Activated CD4-positive, alpha-beta T cell treated with anti-CD3 and anti-CD28 coated beads, Interleukin-10, Interleukin-2, amounts not matched to agents 100 ng/mL and 50 ng/mL, durations not matched to agents 16 hours and 8 hours (primary cell): Measurements from ENCODE around the gene CLPTM1.
"Not testable (repeated sequence)": the region's sequence is repeated elsewhere in the genome, so short reads cannot be mapped to it uniquely, and the experiment has no call there.

Experiments
- DNase-seq: peaks from one replicate; pipeline ENCODE4 v3.0.0-alpha.2; 2020

The CLPTM1 gene

DNA sequence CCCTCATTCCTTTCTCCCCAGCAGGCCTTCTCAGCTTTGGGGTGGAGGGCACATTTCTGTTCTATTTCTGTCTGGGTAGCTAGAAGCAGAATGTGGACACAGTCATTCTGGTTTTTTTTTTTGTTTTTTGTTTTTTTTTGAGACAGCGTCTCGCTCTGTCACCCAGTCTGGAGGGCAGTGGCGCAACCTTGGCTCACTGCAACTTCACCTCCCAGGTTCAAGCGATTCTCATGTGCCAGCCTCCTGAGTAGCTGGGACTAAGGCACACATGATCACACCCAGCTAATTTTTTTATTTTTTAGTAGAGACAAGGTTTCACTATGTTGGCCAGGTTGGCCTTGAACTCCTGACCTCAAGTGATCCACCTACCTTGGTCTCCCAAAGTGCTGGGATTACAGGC, 20.3 kb downstream of the CLPTM1 start:
- no peak for DNase-seq

DNA sequence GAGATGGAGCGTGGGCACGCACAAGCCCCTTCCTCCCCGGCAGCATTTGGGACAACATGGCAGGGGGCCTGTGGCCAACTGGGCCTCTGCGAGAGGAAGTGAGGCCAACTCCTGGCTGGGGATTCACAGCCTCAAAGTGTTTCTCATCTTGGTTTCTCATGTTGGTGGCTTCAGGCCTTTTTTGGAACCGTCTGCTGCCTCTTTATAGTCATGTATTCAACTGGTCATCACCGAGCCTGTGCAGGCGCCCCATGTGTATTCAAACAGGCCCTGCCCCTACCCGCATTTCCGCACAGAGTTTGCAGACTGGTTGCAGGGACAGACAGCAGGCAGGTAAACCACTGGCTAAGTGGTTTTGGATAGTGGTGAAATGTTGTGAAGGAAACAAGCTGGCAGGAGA, 28.8 kb downstream of the CLPTM1 start:
- DNase-seq = no peak

DNA sequence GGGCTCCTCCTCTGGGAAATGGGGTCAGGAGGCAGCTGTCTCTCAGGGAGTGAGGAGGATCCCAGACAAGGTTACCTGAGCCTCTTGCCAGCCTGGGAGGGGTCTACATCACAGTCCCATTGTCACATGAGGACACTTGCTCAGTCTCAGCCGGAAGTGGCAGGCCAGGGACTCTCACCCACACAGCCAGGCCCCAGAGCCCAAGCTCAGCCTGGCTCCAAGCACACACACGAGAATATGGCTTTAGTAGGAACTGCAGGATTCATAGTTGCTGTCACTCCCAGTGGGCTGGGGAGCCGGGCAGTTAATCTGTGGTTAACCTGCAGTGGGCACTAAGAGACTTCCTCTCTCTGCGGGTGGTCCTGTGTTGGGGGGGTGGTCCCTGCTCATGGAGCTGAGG, 30.3 kb downstream of the CLPTM1 start:
- DNase-seq = no peak

DNA sequence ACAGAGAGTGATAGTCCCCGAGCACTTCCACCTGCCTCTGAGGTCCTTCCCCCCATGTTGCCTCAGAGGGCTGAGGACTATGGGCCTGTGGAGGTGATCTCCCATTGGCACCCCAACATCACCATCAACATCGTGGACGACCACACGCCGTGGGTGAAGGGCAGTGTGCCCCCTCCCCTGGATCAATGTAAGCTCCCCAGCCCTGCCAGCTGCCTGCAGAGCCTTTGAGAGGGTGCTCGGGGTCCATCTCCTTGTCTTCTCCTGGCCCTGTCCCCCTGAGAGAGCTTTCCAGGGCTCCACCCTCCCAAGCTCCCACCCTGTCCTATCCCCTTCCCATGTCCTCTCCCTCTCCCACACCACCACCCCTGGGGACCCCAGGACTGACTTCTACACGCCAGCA, 31.2 kb downstream of the CLPTM1 start:
- DNase-seq = no peak

GRCh38 chr19:44987148-44987675, 32.0 kb downstream of the CLPTM1 start:
- no peak for DNase-seq

GRCh38 chr19:44988273-44988672, 33.1 kb downstream of the CLPTM1 start:
- no peak for DNase-seq

- DNase-seq = peak; percentile 69
Measured at GRCh38 chr19:44988896-44989556, 33.8 kb downstream of the CLPTM1 start.

DNA sequence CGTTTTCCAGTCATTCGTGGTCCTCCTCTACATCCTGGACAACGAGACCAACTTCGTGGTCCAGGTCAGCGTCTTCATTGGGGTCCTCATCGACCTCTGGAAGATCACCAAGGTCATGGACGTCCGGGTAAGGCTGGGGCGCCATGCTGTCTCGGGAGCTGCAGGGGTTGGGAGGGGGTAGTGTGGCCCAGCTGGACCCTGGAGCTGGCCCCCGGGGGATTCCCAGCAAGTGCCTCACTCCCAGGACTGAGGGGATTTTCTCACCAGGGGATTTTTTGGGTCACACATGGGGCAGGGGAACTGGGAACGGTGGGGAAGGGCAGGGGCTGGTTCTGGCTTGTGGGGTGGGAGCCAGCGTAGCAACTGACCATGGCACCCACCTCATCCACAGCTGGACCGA, 35.3 kb downstream of the CLPTM1 start:
- no peak for DNase-seq

DNA sequence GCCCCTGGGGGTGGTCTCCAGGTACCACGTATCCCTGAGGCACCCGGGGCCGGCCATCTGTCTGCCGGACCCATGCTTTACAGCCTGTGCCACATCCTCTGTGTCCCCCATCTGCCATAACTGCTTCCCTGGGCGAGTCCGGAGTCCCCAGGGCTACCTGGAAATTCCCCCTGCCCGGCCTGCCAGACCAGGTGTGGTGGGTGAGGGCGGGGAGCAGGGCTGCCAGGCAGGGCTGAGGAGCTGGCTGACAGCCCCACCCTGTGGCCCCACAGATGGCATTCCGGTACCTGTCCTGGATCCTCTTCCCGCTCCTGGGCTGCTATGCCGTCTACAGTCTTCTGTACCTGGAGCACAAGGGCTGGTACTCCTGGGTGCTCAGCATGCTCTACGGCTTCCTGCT, 35.8 kb downstream of the CLPTM1 start:
- no peak for DNase-seq

- DNase-seq = no peak
Measured at GRCh38 chr19:44992336-44993163, 37.4 kb downstream of the CLPTM1 start.

DNA sequence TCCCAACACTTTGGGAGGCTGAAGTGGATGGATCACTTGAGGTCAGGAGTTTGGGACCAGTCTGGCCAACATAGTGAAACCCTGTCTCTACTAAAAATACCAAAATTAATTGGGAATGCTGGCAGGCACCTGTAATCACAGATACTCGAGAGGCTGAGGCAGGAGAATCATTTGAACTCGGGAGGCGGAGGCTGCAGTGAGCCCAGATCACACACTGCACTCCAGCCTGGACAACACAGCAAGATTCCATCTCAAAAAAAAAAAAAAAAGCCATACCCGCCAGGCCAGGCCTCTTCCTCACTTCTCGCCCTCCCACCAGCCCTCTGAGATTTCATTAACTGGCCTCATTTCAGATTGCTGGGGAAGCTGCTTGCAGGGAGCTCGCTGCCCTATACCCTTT, 38.3 kb downstream of the CLPTM1 start:
- no peak for DNase-seq

DNA sequence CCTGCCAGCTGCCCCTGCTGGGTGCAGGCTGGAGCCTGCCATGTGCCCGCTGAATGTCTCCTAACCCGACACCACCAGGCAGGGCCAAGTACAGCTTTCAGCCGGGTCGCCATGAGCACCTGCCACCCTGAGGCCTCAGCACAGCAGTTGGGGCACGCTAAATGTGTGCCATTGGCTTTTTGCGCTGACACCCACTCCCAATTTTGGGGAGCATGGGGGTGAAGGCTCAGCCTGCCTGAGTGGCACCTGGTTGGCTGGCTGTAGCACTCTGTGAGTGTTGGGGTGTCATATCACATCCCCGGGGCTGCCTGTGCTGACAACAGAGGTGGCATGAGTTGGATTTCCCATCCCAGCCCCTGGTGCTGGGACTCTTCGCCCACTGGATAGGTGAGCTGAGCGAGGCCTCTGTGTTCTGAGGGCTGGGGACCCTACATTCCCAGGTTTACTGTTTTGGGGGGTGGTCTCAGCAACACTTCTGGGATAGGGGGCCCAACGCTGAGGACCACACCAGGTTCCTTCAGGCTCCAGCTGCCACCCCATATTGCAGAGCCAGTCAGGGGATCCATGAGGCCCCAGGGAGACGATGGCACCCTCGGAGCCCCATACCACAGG, 38.9 kb downstream of the CLPTM1 start:
- DNase-seq = no peak

DNA sequence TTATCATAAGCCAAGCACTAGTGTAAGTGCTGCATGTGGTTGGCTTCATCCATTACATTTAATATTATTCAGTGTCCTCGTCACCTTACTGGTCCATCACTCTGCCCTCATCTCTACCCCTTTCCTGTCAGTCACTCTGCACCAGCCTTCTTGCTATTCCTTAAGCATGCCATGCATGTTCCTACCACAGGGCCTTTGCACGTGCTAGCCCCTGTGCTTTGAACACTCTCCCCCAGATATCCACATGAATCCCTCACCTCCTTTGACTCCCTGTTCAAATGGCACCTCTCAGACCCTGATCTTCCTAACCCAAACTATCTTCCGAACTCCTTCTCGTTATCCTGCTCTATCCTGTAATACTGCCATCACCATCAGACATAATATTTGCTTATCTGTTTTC, 42.8 kb downstream of the CLPTM1 start:
- no peak for DNase-seq

- not testable (repeated sequence) for DNase-seq
Measured at GRCh38 chr19:44999131-44999925, 44.1 kb downstream of the CLPTM1 start.

- DNase-seq = not testable (repeated sequence)
Measured at GRCh38 chr19:45000665-45001064, 45.5 kb downstream of the CLPTM1 start.

DNA sequence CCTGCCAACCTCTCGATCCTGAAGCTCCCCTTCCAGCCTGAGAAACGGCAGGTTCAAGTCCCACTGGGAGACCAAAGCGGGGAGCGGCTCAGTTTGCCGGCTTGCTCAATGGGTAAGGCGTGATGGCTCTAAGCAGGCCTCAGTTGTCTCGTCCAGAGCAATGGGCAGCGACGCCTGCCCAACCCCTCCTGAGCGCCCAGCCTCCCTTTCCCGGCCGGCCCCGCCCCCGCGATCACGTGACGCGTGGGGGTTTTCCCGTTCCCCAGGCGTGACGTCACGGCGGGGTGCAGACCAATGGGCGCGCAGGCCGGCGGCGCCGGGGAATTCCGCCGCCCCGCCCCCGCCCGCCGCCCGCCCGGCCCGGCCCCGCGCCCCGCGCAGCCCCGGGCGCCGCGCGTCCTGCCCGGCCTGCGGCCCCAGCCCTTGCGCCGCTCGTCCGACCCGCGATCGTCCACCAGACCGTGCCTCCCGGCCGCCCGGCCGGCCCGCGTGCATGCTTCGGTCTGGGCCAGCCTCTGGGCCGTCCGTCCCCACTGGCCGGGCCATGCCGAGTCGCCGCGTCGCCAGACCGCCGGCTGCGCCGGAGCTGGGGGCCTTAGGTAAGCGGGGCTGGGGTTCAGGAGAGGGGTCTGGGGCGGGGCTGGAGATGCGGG, 46.0 kb downstream of the CLPTM1 start, which contains the start of gene RELB:
Gene RELB, plus strand, starts transcription at position 378 of the 653 bp plus-strand sequence. Its CDS starts 116 bp downstream, at position 494.
- peak; percentile 96 for DNase-seq

GRCh38 chr19:45003485-45003884, 48.3 kb downstream of the CLPTM1 start:
- no peak for DNase-seq

- DNase-seq = no peak
Measured at GRCh38 chr19:45005787-45006186, 50.6 kb downstream of the CLPTM1 start.

GRCh38 chr19:45008552-45008951, 53.4 kb downstream of the CLPTM1 start:
- DNase-seq = no peak

DNA sequence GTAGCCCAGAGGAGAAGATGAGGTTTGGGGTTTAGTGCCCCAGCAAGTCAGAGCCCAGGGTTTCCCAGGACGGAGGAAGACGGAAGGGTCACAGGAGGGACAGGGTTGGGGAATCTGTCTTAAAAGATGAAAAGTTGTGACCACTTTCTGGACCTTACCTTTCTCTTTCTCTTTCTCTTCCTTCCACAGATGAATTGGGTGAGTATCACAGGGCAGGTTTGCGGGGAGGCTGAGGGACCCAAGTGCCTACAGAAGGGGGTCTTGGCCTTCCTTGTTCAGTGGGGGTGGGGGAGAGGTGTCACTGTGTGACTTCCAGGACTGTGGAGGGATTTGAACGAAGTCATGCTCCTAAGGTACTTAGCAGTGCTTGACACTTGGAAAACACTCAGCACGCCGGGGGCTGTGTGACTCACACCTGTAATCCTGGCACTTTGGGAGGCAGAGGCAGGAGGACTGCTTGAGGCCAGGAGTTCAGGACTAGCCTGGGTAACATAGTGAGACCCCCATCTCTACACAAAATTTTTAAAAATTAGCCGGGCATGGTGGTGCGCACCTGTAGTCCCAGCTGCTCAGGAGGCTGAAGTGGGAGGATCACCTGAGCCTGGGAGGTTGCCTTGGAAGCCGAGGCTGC, 54.6 kb downstream of the CLPTM1 start:
- DNase-seq = no peak

DNA sequence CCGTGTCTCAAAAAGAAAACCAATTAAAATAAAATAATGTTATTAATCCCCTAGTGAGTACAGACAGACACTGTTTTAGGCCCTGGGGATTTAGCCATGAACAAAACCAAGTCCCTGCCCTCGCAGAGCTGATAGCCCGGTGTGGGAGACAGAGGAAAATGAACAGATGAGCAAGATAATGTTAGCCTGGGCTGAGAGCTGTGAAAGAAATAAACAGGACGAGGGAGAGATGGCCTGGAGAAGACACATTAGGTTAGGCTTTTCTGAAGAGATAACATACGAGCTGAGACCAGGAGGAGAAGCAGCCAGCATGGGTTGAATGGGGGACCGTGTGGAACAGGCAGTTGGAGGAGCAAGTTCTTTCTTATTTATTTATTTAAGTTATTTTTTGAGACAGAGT, 55.1 kb downstream of the CLPTM1 start:
- DNase-seq = no peak

DNA sequence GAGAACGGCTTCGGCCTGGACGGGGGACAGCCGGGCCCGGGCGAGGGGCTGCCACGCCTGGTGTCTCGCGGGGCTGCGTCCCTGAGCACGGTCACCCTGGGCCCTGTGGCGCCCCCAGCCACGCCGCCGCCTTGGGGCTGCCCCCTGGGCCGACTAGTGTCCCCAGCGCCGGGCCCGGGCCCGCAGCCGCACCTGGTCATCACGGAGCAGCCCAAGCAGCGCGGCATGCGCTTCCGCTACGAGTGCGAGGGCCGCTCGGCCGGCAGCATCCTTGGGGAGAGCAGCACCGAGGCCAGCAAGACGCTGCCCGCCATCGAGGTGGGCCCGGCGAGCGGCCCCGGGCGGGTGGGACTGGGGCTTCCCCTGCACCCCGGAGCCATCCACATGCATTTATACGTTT, 56.8 kb downstream of the CLPTM1 start:
- no peak for DNase-seq
